CD4-positive, alpha-beta T cell treated with Interleukin-4 for 1 hour (primary cell): ENCODE data around the gene PIGT.

Experiments used
- DNase-seq, 2 donors: peaks; one replicate each; pipeline ENCODE4 v3.0.0-alpha.2; 2020 to 2022

The PIGT gene

DNA sequence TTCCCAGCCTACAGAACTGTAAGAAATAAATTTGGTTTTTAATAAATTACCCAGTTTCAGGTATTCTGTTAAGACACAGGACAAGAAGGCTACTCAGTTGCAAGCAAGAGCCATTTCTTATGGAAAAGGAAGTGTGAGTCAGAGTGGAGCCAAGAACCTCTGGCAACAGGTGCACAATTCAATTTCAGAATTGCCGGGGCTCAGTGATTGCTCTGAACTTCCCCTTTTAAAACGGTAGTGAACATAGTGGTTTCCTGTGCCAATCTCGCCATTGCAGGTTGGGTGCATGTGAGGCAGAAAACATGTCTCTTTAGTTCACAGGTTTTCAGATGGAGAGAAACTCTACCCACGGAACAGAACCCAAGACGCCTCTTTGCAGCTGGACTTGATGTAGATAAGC lies 16.4 kb downstream of the PIGT start:
- DNase-seq: peak; percentile 21 to 57

DNA sequence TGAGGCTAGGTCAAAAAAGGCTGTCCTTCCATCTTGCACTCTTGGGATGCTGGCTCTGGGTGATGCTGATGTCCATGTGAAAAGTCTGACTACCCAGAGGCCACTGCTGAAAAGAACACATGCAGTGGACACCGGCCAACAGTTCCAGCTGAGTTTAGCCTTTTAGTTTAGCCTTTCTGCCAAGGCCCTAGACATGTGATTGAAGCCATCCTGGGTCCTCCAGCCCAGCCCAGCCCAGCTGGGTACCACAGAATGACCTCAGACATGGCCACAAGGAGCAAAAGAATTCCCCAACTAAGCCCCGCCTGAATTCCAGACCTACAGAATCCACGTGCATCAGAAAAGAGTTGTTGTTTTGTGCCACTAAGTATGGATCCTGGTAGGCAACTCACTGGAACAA lies 17.4 kb downstream of the PIGT start:
- DNase-seq: no peak

DNA sequence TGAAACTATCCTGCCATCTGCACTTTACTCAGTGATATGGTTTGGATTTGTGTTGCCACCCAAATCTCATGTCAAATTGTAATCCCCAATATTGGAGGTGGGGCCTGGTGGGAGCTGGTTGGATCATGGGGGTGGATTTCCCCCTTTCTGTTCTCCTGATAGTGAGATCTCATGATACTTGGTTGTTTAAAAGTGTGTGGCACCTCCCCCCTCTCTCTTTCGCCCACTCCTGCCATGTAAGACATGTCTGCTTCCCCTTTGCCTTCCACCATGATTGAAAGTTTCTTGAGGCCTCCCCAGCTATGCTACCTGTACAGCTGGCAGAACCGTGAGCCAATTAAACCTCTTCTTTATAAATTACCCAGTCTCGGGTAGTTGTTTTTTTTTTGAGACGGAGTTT lies 18.0 kb downstream of the PIGT start:
- DNase-seq: no peak

DNA sequence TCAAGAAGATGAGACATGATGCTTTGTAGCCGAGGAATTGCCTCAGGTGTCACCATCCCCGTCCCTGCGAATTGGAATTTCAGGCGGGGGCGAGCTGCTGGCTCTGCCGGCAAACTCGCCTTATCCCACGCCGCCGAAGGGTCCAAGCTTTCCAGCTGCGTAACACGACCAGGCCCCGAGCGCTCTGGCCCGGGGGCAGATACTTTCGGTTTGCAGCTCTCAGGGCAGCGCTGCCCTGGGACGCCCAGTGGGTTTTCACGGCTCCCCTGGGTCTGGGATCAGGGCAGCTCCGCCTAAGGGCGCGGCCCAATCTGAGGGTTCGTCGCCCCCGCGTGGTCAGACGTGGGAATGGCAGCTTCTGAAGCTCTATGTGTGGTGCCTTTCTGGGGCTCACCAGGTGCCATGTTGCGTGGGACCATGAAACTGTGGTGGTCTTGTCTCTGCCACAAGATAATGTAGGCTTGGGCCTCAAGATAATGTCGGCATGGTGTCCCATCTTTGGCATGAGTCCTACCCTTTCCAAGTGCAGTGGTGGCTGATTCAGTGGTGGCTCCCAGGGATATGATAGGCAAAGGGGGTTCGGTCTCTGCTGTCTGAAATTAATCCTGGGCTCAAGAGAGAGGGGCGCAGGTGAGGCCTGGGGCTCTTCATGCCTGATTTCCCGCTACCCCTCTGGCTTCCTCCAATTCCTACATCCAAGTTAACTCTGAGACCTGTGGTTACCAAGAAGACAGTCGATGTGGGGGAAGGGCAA lies 21.0 kb downstream of the PIGT start:
- peak; percentile 88 to 89 for DNase-seq

DNA sequence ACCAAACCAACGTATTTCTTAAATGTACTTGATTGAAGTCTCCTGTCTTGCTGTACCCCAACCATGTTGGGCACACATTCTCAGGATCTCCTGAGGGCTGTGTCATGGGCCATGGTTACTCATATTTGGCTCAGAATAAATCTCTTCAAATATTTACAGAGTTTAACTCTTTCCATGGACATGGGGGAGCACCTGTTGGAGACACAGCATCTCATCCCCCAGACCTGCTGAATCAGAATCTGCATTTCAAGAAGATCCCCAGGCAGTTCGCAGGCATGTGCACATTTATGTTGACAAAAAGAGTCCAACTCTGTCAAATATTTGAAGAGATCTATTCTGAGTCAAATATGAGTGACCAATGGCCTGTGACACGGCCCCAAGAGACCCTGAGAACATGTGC lies 24.5 kb downstream of the PIGT start:
- DNase-seq: no peak

DNA sequence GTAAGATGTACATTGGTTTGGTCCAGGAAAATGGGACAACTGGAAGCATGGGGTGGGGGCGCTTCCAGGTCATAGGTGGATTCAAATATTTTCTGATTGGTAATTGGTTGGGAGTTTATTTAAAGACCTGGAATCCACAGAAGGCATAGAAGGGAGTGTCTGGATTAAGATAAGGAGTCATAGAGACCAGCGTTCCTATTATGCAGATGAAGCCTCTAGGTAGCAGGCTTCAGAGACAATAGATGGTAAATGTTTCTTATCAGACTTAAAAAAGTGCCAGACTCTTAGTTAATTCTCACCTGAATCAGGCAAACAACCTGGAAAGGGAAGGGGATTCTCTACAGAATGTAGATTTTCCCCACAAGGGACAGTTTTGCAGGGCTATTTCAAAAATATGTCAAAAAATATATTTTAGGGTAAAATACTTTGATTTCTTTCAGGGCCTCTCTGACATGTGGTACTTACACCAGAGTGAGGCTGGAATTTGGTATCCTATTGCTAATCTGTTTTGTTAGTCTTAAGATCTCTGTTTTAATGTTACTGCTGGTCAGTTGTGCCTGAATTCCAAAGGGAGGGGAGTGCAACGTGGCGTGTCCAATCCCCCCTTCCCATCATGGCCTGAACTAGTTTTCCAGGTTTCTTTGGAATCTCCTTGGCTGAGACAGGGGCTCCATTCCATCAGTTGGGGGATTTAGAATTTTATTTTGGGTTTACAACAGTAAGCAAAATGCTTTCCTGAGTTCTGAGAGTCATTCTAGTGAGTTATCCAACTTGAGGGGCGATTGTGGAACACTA lies 25.1 kb downstream of the PIGT start:
- no peak for DNase-seq

DNA sequence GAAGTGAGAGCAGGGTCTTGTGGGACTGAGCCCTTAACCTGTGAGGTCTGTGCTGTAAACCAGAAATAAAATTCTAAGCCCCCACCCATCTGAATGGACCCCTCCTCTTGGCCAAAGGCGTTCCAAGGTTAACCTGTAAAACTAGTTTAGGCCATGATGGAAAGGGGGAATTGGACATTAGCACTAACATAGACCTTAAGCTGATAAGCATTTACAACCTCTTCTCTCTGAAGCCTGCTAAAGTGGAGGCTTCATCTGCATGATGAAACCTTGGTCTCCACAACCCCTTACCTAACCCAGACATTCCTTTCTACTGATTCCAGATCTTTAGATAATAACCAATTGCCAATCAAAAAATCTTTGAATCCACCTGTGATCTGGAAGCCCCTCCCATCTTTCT lies 25.8 kb downstream of the PIGT start:
- DNase-seq: no peak

DNA sequence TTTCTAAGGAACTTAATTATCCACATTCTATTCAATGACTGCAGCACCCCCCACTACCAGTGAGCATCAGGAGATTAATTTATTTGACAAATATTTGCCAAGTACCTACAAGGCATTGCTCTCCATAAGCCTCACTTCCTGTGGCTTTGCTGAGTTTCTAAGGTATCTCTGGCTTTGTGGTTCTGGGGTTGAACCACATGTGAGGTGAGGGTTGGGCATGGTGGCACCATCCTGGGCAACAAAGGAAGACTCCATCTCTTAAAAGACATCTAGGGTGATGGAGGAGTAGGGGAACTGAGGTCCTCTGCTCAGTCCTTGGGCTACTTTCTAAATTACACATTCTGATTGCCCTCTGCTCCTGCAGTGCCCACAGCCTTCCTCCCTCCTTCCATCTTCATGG lies 28.1 kb downstream of the PIGT start:
- peak in 1 of 2 donors; percentile 50 for DNase-seq

DNA sequence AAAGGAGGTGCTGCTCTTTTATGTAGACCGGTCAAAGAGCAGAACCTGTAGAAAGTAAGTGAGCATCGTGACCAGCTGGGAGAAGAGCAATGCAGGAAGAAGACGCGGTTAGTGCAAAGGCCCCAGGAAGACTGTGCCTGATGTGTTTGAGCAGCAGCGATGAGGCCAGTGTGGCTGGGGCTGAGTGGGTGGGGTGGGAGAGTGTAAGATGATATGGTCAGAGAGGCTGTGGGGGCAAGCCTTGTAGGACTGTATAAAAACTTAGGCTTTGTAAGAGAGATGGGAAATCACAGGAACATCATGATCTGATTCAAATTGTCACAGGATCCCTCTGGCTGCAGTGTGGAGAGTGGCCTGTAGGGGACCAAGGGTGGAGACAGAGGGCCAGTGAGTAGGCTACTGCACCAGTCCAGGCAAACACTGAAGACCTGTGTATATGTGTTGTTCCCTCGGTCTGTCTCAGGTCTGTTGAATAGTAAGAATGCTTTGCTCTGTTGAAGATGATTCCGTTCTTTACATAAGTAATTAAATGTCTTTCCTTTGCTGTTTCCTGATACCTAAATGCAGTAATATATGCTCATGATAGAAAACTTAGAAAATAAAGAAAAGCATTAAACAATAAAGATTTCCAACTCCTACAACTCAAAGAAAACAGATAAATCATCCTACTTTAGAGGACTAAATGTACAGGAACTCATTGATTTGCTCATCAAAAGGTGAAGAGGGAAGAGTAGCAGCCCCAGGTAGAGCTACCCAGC lies 30.0 kb downstream of the PIGT start:
- peak; percentile 21 to 44 for DNase-seq

DNA sequence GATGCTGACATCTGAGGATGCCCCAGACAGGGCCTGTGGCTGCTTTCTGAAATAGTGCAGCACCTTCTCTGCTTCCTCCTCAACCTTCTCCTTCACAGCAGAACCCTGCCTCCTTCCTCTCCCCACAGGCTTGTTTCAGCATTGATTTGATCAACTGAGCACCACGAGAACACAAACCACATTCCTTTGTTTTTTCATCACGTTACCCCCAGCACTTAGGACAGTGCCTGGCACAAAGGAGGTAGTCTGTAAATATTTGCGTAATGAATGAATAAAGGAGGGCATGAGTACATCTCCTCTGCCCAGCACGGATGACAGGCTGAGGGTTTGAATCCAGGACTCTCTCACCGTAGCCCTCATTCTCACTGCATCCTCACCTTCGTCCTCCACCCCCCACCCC lies 32.3 kb downstream of the PIGT start:
- DNase-seq: no peak

DNA sequence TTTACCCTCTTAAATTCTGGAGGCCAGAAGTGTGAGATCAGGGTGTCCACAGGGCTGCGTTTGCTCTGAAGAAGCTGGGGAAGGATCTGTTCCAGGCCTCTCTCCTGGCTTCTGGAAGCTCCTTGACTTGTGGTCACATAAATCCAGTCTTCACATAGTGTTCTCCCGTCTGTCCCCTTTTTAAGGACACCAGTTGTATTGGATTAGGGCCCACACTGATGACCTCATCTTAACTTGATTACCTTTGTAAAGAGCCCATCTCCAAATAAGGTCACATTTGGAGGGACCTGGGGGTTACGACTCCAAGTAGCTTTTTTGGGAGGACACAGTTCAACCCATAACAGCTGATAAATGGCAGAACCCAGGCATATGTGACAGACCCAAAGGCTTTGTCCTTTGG lies 33.6 kb downstream of the PIGT start:
- no peak for DNase-seq

DNA sequence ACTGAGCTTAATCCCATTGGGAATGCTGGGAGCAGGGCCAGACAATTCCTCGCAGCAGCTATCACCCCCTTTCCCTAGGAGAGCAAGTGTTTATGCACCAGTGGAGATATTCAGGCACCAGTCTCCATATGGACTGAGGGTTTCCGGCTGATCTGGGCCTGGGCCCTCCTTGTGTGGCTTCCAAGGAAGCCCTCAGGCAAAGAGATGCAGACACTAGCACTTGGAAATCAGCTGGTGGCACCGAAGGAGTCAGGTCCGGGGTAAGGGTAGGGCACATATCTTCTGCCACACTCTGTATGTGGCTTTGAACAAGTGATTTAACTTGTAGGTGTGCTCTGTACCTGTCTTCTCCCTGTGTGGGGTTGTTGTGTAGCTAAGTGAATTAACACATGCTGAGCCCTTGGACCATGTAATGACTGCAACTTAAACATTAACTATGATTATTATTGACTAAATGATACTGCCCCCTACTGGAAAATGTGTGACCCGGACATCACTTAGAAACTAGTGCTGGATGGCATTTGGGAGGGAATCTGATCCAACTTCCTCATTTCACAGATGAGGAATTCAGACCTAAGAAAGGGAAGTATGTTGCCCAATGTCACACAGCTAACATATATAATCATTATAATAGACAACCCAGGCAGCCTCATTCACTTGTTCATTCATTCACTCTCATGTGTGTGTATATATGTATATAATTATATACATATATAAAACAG lies 34.3 kb downstream of the PIGT start:
- peak; percentile 30 to 64 for DNase-seq

DNA sequence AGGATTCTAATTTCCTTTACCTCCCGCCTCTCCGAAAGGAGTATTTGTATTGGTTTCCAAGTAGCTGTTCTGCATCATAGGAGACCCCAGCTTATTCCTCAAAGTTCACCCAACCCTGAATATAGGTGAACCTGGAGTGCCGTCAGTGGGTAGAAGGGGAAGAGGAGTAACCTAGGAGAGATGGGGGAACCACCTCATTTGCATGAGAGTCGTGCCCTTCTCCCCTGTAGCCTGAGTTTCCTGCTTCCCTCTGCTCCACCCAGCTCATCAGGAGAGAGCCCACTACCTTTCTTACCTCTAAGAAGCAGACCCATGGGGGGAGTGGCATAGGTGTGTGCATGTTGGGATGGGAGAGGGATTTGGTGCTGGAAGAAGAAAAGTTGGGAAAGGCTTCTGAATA lies 36.3 kb downstream of the PIGT start:
- DNase-seq: no peak

DNA sequence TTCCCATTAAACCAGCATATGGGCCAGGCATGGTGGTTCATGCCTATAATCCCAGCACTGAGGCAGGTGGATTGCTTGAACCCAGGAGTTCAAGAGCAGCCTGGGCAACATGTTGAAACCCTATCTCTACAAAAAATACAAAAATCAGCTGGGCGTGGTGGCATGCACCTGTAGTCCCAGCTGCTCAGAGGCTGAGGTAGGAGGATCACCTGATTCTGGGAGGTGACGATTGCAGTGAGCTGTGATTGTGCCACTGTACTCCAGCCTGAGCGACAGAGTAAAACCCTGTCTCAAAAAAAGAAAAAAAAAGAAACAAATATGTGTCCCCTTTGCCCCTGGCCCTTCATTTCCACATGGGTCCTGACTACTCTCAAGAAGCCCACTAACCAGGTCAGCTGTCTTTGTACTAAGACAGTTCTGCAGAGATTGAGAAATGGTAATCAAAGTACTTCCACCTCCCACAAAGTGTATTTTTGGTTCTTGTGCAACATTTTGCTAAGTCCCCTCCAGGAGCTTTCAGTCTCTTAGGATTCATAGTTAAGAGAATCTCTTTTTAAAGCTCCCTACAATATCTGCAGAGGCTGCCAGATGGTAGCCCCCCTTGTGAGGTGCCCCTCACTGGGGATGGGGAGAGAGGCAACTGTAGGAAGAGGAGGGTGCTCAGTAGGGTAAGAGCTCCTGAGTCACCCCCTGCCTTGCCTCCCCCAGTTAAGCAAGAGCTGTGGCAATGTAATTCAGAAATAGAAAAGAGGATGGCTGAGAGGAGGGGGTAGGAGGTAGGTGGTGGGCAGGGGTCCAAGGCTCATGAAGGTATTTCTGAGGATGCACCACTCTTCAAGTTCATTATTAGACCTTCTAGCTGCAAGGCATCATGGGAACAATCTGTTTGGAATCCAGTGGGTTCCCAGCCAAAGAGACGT lies 37.1 kb downstream of the PIGT start:
- DNase-seq: no peak

DNA sequence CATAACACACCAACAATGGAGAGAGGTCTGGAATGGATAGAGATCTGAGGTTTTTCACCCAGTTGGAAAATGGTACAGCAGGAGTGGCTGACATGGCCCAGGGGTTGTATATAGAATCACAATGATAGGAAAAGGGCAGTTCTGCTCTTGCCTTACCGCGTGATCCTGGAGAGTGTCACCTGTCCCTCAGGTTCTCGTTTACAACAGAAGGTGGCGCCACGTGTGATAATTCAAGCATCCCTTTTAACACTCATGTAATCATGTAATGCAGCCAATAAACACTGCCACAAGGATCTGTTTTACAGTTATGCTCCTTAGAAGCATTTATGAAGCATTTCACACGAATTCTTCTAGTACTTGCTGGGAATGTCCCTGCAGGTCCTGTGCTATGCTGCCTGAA lies 40.7 kb downstream of the PIGT start:
- DNase-seq: peak in 1 of 2 donors; percentile 22

DNA sequence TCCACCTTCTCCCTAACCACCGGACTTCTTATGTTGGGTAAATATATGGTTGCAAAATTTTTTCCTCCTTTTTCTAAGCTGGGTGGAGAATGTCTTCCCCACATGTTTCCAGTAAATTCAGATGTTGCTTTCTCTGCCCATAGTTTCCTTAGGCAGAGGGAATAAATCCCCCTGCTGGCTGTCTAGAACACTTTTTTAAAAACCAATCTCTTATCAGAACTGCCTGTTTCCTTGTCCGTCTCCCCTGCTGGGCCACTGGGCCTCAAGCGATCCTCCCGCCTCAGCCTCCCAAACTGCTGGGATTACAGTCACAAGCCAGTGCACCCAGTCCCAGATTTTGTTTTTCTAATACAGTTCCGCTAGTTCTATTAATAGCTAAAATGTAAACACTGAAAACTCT lies 43.7 kb downstream of the PIGT start:
- DNase-seq: no peak

DNA sequence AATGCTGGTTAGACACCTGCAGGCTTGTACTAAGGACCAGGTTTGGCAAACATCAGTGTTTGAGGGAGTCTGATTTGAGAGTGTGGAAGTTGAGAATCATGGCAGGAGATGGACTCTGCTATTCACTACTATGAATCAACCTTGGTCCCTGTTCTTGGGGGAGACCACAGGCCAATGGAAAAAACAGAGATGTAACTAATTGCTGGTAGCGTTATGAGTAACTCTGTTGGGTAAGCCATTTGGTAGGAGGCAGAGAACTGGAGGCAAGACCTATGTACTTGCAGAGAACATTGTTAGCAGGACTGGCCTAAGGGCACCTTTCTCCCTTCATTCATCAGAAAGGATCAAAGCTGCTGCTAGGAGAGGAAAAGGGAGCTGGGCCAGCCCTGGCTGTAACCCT lies 45.3 kb downstream of the PIGT start:
- no peak for DNase-seq

DNA sequence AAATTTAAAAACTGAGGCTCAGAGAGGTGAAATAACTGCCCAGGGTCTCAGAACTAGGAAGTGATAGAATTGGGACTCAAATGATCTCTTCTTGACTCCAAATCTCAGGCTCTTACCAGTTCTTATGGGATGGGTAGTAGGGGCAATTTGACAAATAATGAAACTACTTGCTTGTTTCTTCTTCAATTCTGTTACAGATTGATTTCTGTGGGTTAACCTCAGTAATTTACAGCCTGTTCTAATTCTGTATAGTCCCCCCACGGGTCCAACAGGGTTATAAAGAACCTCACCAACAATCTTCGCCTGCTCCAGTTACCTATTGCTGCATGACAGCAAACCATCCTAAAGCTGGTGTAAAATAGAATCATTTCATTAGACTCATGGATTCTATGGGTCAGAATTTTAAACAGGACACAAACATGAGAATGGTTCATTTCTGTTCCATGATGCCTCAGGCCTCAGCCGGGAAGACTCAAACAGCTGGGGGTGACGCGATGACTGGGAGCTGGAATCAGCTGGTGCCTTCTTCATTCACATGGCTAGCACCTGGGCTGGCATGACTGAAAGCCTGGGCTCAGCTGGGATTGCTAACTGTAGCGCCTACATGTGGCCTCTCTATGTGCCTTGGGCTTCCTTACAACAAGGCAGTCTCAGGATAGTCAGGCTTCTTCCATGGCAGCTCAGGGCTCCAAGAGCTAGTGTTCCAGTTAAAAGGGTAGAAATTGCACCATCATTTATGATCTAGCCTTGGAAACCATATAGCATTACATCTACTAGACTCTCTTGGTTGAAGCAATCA lies 47.0 kb downstream of the PIGT start:
- no peak for DNase-seq

DNA sequence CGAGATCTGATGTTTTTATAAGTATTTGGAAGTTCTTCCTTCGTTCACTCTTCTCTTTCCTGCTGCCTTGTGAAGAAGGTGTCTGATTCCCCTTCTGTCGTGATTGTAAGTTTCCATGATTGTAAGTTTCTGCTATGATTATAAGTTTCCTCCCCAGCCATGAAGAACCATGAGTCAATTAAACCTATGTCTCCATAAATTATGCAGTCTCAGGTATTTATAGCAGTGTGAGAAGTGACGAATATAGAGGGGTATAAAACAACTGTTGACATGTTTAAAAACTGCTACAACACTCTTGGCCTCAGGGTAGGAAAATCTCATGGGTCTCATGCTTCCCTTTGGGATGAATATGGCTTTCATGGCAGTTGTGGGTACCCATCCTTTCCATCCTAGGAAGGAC lies 47.8 kb downstream of the PIGT start:
- no peak for DNase-seq

DNA sequence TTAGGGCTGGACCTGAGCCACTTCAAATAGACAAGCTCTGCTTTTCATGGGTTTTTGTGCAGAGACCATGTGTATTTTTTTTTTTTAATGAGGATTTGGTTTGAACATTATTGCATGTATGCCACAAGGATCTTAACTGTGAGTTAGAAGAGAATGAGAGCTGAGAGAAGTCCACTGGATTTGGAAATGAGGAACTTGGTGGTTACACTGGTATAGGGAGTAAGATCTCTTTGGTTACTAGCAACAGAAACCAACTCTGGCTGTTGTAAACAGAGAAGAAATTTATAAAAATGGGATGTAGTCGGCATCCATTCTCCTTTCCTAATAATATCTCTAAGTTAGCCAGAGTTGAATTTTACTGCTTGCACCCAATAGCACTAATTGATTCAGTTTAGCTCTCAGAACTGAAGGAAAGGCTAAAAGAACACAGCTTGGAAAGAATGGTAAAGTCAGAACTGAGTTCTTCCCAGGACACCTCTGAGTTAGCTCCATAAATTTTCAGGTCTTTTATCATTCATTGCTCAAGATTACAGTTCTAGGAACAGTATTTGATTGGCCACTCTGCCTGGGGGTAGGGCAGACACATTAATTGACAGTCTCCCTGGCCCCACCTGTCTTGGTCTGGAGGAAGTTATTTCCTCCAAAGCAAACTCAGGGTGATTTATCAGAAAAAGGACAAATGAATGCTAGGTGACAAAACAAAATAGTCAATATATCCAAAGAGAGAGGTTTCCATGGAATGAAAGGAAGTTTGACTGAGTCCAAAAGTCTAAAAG lies 49.7 kb downstream of the PIGT start:
- DNase-seq: no peak
